Lower leg skin (tissue), 4 donors: ENCODE measurements around the gene PRR14. TPM values are rescaled to one million over a fixed set of nuclear protein-coding genes. Genes with fewer than 3 reads are reported as not detected.

Experiments
- DNase-seq, 2 donors: peaks; one replicate each; pipeline ENCODE4 v3.0.0-alpha.2; 2019; ENCODE audit warnings: low spot score in 2 of 2
- H3K4me3 ChIP-seq: fragments of 200-600 bp; sonication (generic); 2 replicates; pipeline ENCODE4 v1.5.1; 2017; ENCODE audit warnings: mild to moderate bottlenecking, low read depth; ENCODE audit not compliant: poor library complexity, severe bottlenecking
- POLR2A ChIP-seq, 2 donors: fragments of 450-650 bp; IDR thresholded peaks; one replicate each; pipeline ENCODE4 v1.6.1; 2016 to 2017; ENCODE audit warnings: antibody characterized with exemption in 2 of 2, mild to moderate bottlenecking in 1 of 2, moderate library complexity in 1 of 2
- WGBS, 2 donors: methylation state at CpG; one replicate each; pipeline ENCODE4 v1.1.5; 2018; 5-methylcytosine and 5-hydroxymethylcytosine counted together
- intact Hi-C: fragments of 100-400 bp; cut with DNase I; formaldehyde crosslinking; loops from one replicate; pipeline ENCODE4 v1.15.0; 2023; ENCODE audit warnings: low total_unique reads
- total RNA-seq, 4 donors: library from RNA; depleted of rRNA; stranded (reverse); fragments of >200 nt; gene quantifications; one replicate each; pipeline ENCODE4 v1.1.0, GENCODE V29; 2016
- TF ChIP-seq, protein P1 (sequence below), 3 donors: fragments of 450-650 bp; IDR thresholded peaks; one replicate each; pipeline ENCODE4 v1.5.1; 2016; ENCODE audit warnings: antibody characterized with exemption in 3 of 3, mild to moderate bottlenecking in 3 of 3, moderate library complexity in 2 of 3

The PRR14 gene
- total RNA-seq, 4 donors from 2014 or later, result 23.8 to 67.5 (median 37.1) TPM

DNA sequence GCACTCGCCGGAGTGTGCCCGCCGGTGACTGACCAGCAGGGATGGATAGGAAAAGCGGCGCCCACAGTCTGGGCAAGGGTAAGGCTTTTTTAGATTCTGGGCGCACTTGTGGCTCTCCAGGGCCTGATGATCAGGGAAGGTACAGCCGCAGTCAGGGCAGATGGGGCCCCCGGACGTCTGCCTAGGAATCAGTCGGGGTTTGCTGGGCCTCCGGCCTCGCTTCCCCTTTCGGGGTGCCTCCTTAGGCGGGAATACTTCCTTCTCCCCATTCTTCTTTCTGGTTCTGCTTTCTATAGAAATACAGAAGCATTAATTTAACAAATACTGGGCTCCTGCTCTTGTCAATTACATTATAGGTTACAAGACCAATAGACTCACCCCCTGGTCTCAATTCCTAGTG is 45.6 kb upstream of the PRR14 start:
- H3K4me3 ChIP-seq, result no peak overlapping the region
- no peak for TF ChIP-seq POLR2A (IDR thresholded peaks at IDR 0.05)
- TF ChIP-seq, protein P1, sequence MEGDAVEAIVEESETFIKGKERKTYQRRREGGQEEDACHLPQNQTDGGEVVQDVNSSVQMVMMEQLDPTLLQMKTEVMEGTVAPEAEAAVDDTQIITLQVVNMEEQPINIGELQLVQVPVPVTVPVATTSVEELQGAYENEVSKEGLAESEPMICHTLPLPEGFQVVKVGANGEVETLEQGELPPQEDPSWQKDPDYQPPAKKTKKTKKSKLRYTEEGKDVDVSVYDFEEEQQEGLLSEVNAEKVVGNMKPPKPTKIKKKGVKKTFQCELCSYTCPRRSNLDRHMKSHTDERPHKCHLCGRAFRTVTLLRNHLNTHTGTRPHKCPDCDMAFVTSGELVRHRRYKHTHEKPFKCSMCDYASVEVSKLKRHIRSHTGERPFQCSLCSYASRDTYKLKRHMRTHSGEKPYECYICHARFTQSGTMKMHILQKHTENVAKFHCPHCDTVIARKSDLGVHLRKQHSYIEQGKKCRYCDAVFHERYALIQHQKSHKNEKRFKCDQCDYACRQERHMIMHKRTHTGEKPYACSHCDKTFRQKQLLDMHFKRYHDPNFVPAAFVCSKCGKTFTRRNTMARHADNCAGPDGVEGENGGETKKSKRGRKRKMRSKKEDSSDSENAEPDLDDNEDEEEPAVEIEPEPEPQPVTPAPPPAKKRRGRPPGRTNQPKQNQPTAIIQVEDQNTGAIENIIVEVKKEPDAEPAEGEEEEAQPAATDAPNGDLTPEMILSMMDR (IDR thresholded peaks at IDR 0.05), result no peak
- DNase-seq, result no peak
- 83 to 95% methylated on average over 15 of the region's 15 CpGs for WGBS, 2 donors
- intact Hi-C loops, result no loop called here

DNA sequence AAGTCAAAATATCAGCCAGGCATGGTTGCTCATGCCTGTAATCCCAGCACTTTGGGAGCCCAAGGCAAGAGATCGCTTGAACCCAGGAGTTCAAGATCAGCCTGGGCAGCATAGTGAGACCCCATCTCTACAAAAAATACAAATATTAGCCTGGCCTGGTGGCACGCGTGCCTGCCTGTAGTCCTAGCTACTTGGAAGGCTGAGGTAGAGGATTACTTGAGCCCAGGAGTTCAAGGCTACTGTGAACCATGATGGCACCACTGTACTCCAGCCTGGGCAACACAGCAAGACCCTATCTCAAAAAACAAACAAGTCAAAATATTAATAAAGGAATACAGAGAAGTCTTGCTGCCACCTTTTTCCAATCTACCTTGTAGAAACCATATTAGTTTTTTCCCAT is 44.8 kb upstream of the PRR14 start:
- TF ChIP-seq, protein P1 (IDR thresholded peaks at IDR 0.05), result no peak
- TF ChIP-seq POLR2A (IDR thresholded peaks at IDR 0.05), result no peak
- WGBS, 2 donors, result 93 to 98% methylated on average over 3 of the region's 3 CpGs
- H3K4me3 ChIP-seq, result no peak overlapping the region
- no peak for DNase-seq
- intact Hi-C loops, result no loop called here

DNA sequence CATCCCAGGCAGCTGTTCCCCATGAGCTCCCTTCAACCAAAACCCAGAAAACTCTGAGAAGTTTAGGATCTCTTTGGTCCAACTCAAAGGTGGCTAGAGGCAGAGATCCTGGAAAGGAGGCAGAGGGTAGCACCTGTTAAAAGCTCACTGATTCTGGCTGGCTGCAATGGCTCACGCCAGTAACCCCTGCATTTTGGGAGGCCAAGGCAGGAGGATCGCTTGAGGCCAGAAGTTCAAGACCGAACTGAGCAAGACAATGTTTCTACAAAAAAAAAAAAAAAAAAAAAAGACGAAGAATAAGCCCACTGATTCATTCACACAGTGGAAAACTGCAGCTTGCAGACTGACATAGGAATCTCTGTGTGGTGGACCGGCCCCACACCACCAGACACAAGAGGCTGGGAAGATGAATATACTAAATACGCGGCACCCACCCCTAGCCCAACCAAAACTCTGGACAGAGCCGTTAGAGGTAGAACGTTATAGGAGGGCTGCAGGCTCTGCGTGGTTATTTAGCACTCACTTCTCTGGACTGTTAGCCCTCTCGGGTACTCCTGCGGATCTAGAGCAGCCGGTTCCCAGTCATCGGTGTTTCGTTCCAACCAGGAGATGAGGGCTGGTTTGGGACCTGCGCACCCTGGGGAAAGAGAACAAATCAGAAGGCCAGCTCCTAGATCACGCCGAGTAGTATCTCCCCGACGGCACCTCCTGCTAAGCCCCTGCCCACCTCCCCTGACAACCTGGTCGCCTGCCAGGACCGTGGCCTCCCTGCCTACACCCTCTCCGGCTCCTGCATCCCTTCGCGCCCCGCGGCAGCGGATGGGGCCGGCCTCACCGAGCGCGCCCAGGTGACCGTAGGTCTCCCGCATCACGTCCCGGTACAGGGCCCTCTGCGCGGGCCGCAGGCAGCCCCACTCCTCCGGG is 41.5 kb upstream of the PRR14 start:
- peak overlapping the region; percentile 91 for H3K4me3 ChIP-seq
- intact Hi-C loops, result no loop called here
- TF ChIP-seq, protein P1 (IDR thresholded peaks at IDR 0.05), result no peak
- TF ChIP-seq POLR2A (IDR thresholded peaks at IDR 0.05), result no peak
- peak; percentile 21 to 90 for DNase-seq
- 16 to 19% methylated on average over 27 to 28 of the region's 40 CpGs for WGBS, 2 donors

DNA sequence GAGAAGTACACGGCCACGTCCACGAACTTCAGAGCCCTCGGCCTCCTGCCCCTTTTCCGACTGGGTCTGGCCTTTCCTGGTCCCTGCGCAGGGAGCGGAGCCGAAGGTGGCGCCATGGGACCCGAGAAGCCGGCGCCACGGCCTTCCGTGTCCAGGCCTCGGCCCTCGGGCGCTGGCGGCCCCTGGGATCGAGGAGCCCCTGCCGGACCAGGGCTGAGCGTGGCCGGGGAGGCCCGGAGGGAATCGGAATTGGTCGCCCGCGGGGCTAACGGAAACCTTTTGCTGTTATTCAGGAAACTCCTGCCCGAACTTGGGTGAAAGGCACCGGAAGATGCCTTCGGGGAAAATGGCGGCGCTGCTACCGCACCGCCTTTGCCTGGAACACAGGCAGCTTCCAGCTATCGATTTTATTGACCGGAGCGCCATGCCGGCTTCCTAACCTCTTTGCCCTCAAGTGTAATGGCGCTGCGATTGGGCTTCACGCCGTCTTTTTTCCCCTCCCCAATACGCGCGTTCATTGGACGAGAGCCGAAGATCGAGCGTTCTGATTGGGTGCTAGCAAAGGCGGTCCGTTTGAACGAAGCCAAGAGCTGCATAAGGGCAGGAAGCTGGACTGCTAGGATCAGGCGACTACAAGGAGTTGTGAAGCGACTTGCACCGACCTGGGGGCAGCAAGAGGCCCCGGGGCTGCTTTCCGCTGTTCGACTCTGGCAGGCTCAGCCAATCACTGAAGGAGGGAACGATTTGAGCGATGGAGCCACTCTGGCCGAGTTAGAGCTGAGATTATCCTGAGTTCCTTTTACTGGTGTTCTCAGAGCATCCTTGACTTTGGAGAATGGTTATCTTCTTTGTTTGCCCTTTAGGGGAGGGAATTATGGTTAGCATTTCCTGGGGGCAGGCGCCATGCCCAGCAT is 40.6 kb upstream of the PRR14 start, which contains the start of gene ZNF689:
Gene ZNF689 (minus strand): TSS at position 464 of the 914 bp plus-strand sequence. CDS start 348 bp downstream, at position 116.
- DNase-seq, result peak; percentile 97 to 99
- intact Hi-C loops, result no loop called here
- H3K4me3 ChIP-seq, result peak within 1 kb of the TSS; percentile 91
- WGBS, 2 donors, result 0 to 2% methylated on average over 27 to 53 of the region's 63 CpGs
- TF ChIP-seq, protein P1 (IDR thresholded peaks at IDR 0.05), result no peak
- no peak for TF ChIP-seq POLR2A (IDR thresholded peaks at IDR 0.05)

DNA sequence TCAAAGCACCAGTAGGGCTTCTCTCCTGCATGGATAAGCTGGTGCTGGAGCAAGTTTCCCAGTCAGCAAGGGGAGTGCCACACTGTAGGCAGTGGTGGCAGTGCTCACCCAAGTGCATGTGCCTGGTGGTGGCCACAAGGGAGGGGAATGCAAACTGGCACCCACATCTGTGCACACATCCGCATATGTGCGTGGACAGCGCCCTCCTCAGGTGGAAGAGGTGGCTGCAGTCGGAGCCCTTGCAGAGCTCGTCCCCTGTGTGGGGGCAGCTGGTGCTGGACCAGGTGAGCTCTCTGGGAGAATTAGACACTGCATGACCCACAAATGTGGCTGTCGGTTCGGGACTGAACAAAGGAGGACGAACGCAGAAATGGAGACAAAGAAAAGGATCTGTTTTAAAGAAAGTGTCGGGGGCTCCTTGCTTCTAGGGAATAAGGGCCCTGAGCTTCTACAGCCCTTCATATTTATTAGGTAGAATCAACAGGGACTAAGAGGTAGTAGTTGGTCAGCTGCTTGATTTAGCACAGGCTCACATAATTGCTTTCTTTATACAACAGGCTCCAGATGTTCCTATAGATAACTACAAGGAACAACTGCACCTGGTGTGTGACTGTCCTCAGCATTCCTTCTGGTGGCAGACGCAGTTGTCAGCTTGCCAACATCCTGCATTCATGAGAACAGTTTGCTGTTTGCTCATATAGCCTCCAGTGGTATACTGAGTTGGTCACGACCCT is 35.2 kb upstream of the PRR14 start:
- intact Hi-C loops, result no loop called here
- TF ChIP-seq POLR2A (IDR thresholded peaks at IDR 0.05), result no peak
- TF ChIP-seq, protein P1 (IDR thresholded peaks at IDR 0.05), result peak in 1 of 3 donors; percentile 64
- no peak for DNase-seq
- 42 to 53% methylated on average over 12 of the region's 12 CpGs for WGBS, 2 donors
- H3K4me3 ChIP-seq, result no peak overlapping the region
